HG03565 (cell line): ENCODE measurements around the gene NME7.
A peak's percentile ranks its signal among the peaks of the same experiment; 100 is the strongest.
"Not testable (repeated sequence)": the region's sequence is repeated elsewhere in the genome, so short reads cannot be mapped to it uniquely, and the experiment has no call there.

Experiments
- ATAC-seq: cut with Tn5 transposase; IDR thresholded peaks from one replicate; pipeline ENCODE4 v1.9.1; 2021; ENCODE audit warnings: mild to moderate bottlenecking, moderate library complexity; ENCODE audit not compliant: unreplicated experiment

The NME7 gene

GRCh38 chr1:169367686-169368405, at the start of gene NME7, which contains the start of gene BLZF1:
Gene NME7, minus strand, starts transcription at chr1:169367797. Its CDS starts 87 bp downstream, at chr1:169367710.
Gene BLZF1, plus strand, starts transcription at chr1:169368195. Its CDS starts 1,328 bp downstream, at chr1:169369523.
- ATAC-seq = peak; percentile 85

GRCh38 chr1:169414952-169415351, 47.4 kb upstream of the NME7 start:
- ATAC-seq = no peak

- ATAC-seq = not testable (repeated sequence)
Measured at GRCh38 chr1:169408340-169408739, 40.7 kb upstream of the NME7 start.

GRCh38 chr1:169402578-169402977, 35.0 kb upstream of the NME7 start:
- not testable (repeated sequence) for ATAC-seq

GRCh38 chr1:169395955-169396354, 28.4 kb upstream of the NME7 start:
- ATAC-seq = no peak

- no peak for ATAC-seq
Measured at GRCh38 chr1:169392406-169392805, 24.8 kb upstream of the NME7 start.

- ATAC-seq = peak; percentile 88
Measured at GRCh38 chr1:169390303-169390702, 22.7 kb upstream of the NME7 start.

GRCh38 chr1:169387399-169387798, 19.8 kb upstream of the NME7 start:
- ATAC-seq = no peak

- no peak for ATAC-seq
Measured at GRCh38 chr1:169383449-169383848, 15.9 kb upstream of the NME7 start.

- ATAC-seq = no peak
Measured at GRCh38 chr1:169381162-169381561, 13.6 kb upstream of the NME7 start.

- no peak for ATAC-seq
Measured at GRCh38 chr1:169371404-169371803, 3.8 kb upstream of the NME7 start.

- no peak for ATAC-seq
Measured at GRCh38 chr1:169368406-169368769, 791 bp upstream of the NME7 start.

- ATAC-seq = no peak
Measured at GRCh38 chr1:169367096-169367685, 406 bp downstream of the NME7 start.

GRCh38 chr1:169364948-169365347, 2.6 kb downstream of the NME7 start:
- no peak for ATAC-seq

- peak; percentile 47 for ATAC-seq
Measured at GRCh38 chr1:169363046-169363730, 4.4 kb downstream of the NME7 start.

GRCh38 chr1:169361281-169361680, 6.3 kb downstream of the NME7 start:
- no peak for ATAC-seq

- ATAC-seq = no peak
Measured at GRCh38 chr1:169360415-169360814, 7.2 kb downstream of the NME7 start.

GRCh38 chr1:169348383-169349036, 19.1 kb downstream of the NME7 start:
- no peak for ATAC-seq

GRCh38 chr1:169347688-169348382, 19.8 kb downstream of the NME7 start:
- ATAC-seq = no peak

- no peak for ATAC-seq
Measured at GRCh38 chr1:169346036-169346589, 21.5 kb downstream of the NME7 start.

- no peak for ATAC-seq
Measured at GRCh38 chr1:169345511-169345910, 22.1 kb downstream of the NME7 start.
